GM23338 (cell line): ENCODE results near the gene ASB15. TPM values are rescaled to one million over a fixed set of nuclear protein-coding genes. Genes with fewer than 3 reads are reported as not detected.

Experiments used
- ATAC-seq: fragments of 200-7000 bp; cut with Tn5 transposase; 3 replicates; pipeline ENCODE4 v1.9.1; 2020
- DNase-seq: peaks from one replicate; pipeline ENCODE4 v3.0.0-alpha.2; 2015; ENCODE audit warnings: low spot score
- H2AFZ ChIP-seq: fragments of 200-600 bp; sonication (generic); 2 replicates; pipeline ENCODE4 v1.8.0; 2016; ENCODE audit warnings: antibody characterized with exemption, mild to moderate bottlenecking, moderate library complexity
- H3F3A ChIP-seq: fragments of 200-600 bp; sonication (generic); replicated peaks from 2 replicates; pipeline ENCODE4 v1.8.0; 2017; ENCODE audit warnings: antibody characterized with exemption, mixed run types, low read depth
- H3K27ac ChIP-seq: fragments of 200-600 bp; sonication (generic); 2 replicates; pipeline ENCODE4 v1.6.1; 2016; ENCODE audit warnings: low read depth
- H3K27me3 ChIP-seq: fragments of 200-600 bp; sonication (generic); 2 replicates; pipeline ENCODE4 v1.8.0; 2016; ENCODE audit warnings: mild to moderate bottlenecking, mixed run types, moderate library complexity; ENCODE audit not compliant: insufficient read depth
- H3K36me3 ChIP-seq: fragments of 200-600 bp; sonication (generic); 2 replicates; pipeline ENCODE4 v1.8.0; 2016; ENCODE audit warnings: mild to moderate bottlenecking; ENCODE audit not compliant: insufficient read depth
- H3K4me1 ChIP-seq: fragments of 200-600 bp; sonication (generic); 2 replicates; pipeline ENCODE4 v1.8.0; 2016; ENCODE audit warnings: mild to moderate bottlenecking, moderate library complexity; ENCODE audit not compliant: insufficient read depth
- H3K4me2 ChIP-seq: fragments of 200-600 bp; sonication (generic); 2 replicates; pipeline ENCODE4 v1.7.1; 2017; ENCODE audit warnings: mixed run types
- H3K4me3 ChIP-seq: fragments of 200-600 bp; sonication (generic); 2 replicates; pipeline ENCODE4 v1.6.1; 2016; ENCODE audit warnings: mixed run types
- H3K79me2 ChIP-seq: fragments of 200-600 bp; sonication (generic); replicated peaks from 2 replicates; pipeline ENCODE4 v1.8.0; 2017; ENCODE audit warnings: mild to moderate bottlenecking; ENCODE audit not compliant: insufficient read depth
- H3K9me2 ChIP-seq: fragments of 200-600 bp; sonication (generic); 2 replicates; pipeline ENCODE4 v1.8.0; 2017; ENCODE audit not compliant: insufficient read depth
- H4K20me1 ChIP-seq: fragments of 200-600 bp; sonication (generic); replicated peaks from 2 replicates; pipeline ENCODE4 v1.8.0; 2017; ENCODE audit warnings: mild to moderate bottlenecking; ENCODE audit not compliant: insufficient read depth
- H3K27ac Mint-ChIP-seq: 2 replicates; pipeline ENCODE4 v1.8.0; 2020; ENCODE audit warnings: inconsistent platforms, mild to moderate bottlenecking, moderate library complexity, mixed read lengths
- H3K27me3 Mint-ChIP-seq: 3 replicates; pipeline ENCODE4 v1.8.0; 2022; ENCODE audit warnings: low read depth, mild to moderate bottlenecking, moderate library complexity, mixed read lengths, inconsistent platforms; ENCODE audit not compliant: insufficient read depth, poor library complexity
- H3K36me3 Mint-ChIP-seq: 3 replicates; pipeline ENCODE4 v1.8.0; 2021; ENCODE audit warnings: low read depth, mild to moderate bottlenecking, inconsistent platforms, moderate library complexity, mixed read lengths
- H3K4me1 Mint-ChIP-seq: 3 replicates; pipeline ENCODE4 v1.8.0; 2020; ENCODE audit warnings: mild to moderate bottlenecking, inconsistent platforms, mixed read lengths
- H3K4me3 Mint-ChIP-seq: 3 replicates; pipeline ENCODE4 v1.8.0; 2021; ENCODE audit warnings: moderate library complexity, mild to moderate bottlenecking, inconsistent platforms, mixed read lengths
- H3K9me3 Mint-ChIP-seq: 3 replicates; pipeline ENCODE4 v1.8.0; 2020; ENCODE audit warnings: moderate library complexity, mild to moderate bottlenecking, inconsistent platforms, mixed read lengths
- CREB1 ChIP-seq: fragments of 250-450 bp; sonication (Bioruptor Pico); IDR thresholded peaks from 2 replicates; pipeline ENCODE4 v1.5.0; 2020; ENCODE audit warnings: low read depth, mild to moderate bottlenecking, moderate library complexity
- CTCF ChIP-seq, 2 experiments: fragments of 200-600 bp in 1 of 2; sonication (generic) in 1 of 2; conservative IDR thresholded peaks; 2 replicates each; pipeline versions ENCODE4 v1.5.1 to v1.6.1; 2016 to 2017; ENCODE audit warnings: antibody characterized with exemption in 2 of 2, low read depth in 2 of 2, mild to moderate bottlenecking in 2 of 2, moderate library complexity in 1 of 2
- ETS1 ChIP-seq: IDR thresholded peaks from 2 replicates; pipeline ENCODE4 v1.6.1; 2016; ENCODE audit warnings: antibody characterized with exemption
- EZH2 ChIP-seq: fragments of 200-600 bp; sonication (generic); IDR thresholded peaks from one replicate; pipeline ENCODE4 v1.8.0; 2017; ENCODE audit warnings: antibody characterized with exemption, mild to moderate bottlenecking, low read depth; ENCODE audit not compliant: unreplicated experiment
- EZH2phosphoT487 ChIP-seq: fragments of 200-600 bp; sonication (generic); IDR thresholded peaks from one replicate; pipeline ENCODE4 v1.8.1; 2018; ENCODE audit warnings: antibody characterized with exemption; ENCODE audit not compliant: unreplicated experiment
- JUNB ChIP-seq: IDR thresholded peaks from one replicate; pipeline ENCODE4 v1.6.1; 2016; ENCODE audit warnings: antibody characterized with exemption; ENCODE audit not compliant: unreplicated experiment
- NANOG ChIP-seq: IDR thresholded peaks from 2 replicates; pipeline ENCODE4 v1.6.1; 2016; ENCODE audit warnings: antibody characterized with exemption, borderline replicate concordance
- POLR2AphosphoS5 ChIP-seq: IDR thresholded peaks from 2 replicates; pipeline ENCODE4 v1.6.1; 2016; ENCODE audit warnings: antibody characterized with exemption, low read depth
- REST ChIP-seq: IDR thresholded peaks from one replicate; pipeline ENCODE4 v1.6.1; 2018; ENCODE audit warnings: antibody characterized with exemption; ENCODE audit not compliant: unreplicated experiment
- STAT1 ChIP-seq: IDR thresholded peaks from one replicate; pipeline ENCODE4 v1.6.1; 2016; ENCODE audit warnings: antibody characterized with exemption; ENCODE audit not compliant: unreplicated experiment
- ZNF114 ChIP-seq: fragments of 250-450 bp; sonication (Bioruptor Pico); IDR thresholded peaks from 2 replicates; pipeline ENCODE4 v1.5.0; 2020; ENCODE audit warnings: mild to moderate bottlenecking, moderate library complexity
- ZNF331 ChIP-seq: fragments of 250-450 bp; sonication (Bioruptor Pico); IDR thresholded peaks from 2 replicates; pipeline ENCODE4 v1.5.0; 2020; ENCODE audit warnings: low read depth, mild to moderate bottlenecking, moderate library complexity
- ZNF462 ChIP-seq: fragments of 250-450 bp; sonication (Bioruptor Pico); IDR thresholded peaks from 2 replicates; pipeline ENCODE4 v1.5.0; 2020; ENCODE audit warnings: mild to moderate bottlenecking, moderate library complexity
- polyA plus RNA-seq: library from polyadenylated mRNA; unstranded; fragments of >200 nt; fragmentation: Nextera tagmentation; extraction: Ambion mirVana; gene quantifications from 2 replicates; pipeline ENCODE4 v1.2.1, GENCODE V29; 2016
- total RNA-seq: library from RNA; depleted of rRNA; stranded (reverse); fragments of >200 nt; shearing (Covaris generic); gene quantifications from 2 replicates; pipeline ENCODE4 v1.2.3, GENCODE V29; 2014

ASB15 gene
- total and polyA plus RNA-seq, 2 experiments from 2014 or later, result not detected

GRCh38 chr7:123573341-123573740 lies 28.3 kb upstream of the ASB15 start:
- no peaks in the 10 kb centered on the region for H3K36me3 Mint-ChIP-seq
- peaks cover 5% of the 10 kb centered on the region for H3K27me3 Mint-ChIP-seq
- no peaks in the 10 kb centered on the region for H3K9me3 Mint-ChIP-seq
- peak overlapping the region; percentile 63; the same call in 1 of the 2 replicates for H3K27ac Mint-ChIP-seq
- no peak overlapping the region for H3K4me3 Mint-ChIP-seq
- Histone ChIP-seq H3K9me2 (no peaks in the 10 kb centered on the region), H3K79me2 (no peaks in the 10 kb centered on the region), H3K4me2 (peak overlapping the region; percentile 18; the same call in 1 of the 2 replicates), H3K27me3 (no peaks in the 10 kb centered on the region), H2AFZ (peak overlapping the region; percentile 66; the same call in 1 of the 2 replicates), H3K27ac (no peak overlapping the region), H3K4me3 (no peak overlapping the region), H4K20me1 (no peaks in the 10 kb centered on the region), H3K4me1 (peaks cover 27% of the 10 kb centered on the region), H3K36me3 (no peaks in the 10 kb centered on the region), H3F3A (no peaks in the 10 kb centered on the region)
- peak; percentile 65 for ATAC-seq
- DNase-seq, result peak; percentile 37
- TF ChIP-seq REST (no peak), EZH2 (no peak), ZNF114 (CRISPR knock-in tag) (no peak), ZNF462 (CRISPR knock-in tag) (no peak), POLR2AphosphoS5 (no peak), CTCF (conservative IDR thresholded peaks at IDR 0.05; ENCODE audit: low read depth in 2 of 2) (no peak), NANOG (no peak), CREB1 (no peak), ZNF331 (CRISPR knock-in tag) (no peak), EZH2phosphoT487 (no peak), STAT1 (no peak), JUNB (no peak), ETS1 (no peak)
- peaks cover 35% of the 10 kb centered on the region for H3K4me1 Mint-ChIP-seq
